ENCODE measurements around the gene ADGRB2. TPM values are rescaled to one million over a fixed set of nuclear protein-coding genes. Genes with fewer than 3 reads are reported as not detected.
"Not testable (repeated sequence)": the region's sequence is repeated elsewhere in the genome, so short reads cannot be mapped to it uniquely, and the experiment has no call there.

The ADGRB2 gene
- polyA plus RNA-seq, 1 donor, result 12.1 TPM

DNA sequence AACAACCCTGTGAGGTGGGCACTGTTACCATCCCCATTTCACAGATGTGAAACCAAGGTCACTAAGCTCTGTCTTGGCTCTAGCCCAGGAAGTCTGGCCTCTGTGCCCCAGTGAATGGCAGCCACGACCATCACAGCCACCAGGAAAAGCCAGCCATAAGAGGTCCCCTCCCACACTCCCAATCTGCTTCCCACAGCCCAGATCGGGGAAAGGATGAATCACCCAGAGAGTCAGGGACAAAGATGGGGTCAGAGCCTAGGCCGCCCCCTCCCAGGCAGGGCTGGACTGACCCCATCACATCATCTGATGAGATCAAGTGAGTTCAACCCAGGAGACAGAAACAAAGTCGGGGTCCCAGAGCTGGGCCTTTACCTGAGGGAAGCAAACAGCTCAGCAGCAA is 37.4 kb downstream of the ADGRB2 start:
- no peak for DNase-seq

DNA sequence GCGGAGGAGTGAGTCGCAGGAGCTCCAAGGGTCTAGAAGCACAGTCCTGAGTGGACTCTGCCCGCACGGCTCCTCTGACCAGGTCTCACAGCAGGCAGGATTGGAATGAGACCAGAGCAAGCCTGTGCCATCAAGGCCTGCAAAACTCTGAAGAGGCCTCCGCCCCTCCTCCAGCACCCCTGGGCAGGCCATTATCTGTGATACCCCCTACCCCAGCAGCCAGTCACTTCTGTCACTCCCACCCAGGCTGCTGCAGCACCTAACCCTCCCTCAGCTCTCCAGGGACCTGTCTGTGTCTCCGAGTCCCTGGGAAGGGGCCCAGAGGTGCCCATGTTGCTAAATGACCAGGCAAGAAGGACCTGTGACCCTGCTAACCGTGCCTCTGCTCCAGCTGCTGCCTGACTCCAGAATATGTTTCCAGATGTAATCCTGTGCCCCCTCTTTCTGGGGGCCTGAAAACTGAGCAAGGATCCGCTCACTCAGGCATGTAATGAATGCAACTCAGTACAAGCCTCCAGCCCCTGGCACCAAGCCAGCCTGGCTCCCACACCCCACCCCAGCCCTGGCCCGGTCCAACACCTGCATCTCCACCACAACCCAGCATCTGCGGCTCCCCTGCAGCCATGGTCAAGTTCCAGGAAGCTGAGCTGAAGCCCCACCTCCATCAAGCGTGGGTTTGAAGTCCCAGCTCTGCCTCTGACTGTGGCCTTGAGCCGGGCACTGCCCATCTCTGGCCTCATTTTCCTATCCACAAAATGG is 38.2 kb downstream of the ADGRB2 start:
- no peak for DNase-seq

DNA sequence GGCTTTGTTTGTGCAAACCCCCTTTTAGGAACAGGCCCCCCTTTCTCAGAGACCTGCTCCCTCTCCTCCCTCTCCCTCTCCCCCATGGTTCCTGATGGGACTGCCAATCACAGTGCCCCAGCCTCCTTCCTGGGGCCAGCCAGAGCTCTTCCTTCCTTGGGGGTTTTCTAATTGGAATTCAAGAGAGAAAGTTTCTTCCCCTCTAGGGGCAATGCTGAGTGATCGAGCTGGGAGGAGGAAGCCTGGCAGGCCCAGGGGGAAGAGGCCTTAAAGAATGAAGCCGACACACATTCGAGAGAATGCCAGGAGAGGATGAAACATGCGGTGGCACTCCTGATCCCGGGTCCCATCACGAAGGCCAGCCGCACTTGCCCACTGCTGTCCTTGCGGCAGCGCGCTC is 39.0 kb downstream of the ADGRB2 start:
- no peak for DNase-seq

DNA sequence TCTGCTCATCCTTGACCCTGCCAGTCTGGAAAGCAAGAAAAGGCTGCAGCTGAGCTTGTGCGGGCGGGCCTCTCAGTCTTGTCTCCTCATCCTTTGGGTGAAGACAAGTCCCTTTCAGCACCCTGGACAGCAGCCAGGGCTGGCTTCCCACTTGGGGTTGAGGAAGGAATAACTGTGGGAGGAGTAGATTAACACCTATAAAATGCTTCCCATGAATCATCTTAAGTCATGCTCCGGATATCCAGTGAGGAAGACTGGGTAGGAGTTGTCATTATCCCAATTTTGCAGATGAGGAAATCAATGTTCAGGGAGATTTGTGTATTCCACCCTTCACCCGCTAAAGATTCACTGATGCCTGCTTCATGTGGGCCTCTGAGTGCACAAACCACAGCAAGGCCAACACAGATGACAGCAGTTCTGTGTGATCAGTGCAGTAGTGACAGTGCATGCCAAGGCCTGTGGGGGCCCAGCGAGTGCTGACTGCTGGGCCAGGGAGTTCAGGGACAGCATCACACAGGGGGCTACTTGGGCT is 40.2 kb downstream of the ADGRB2 start:
- peak; percentile 86 for DNase-seq

DNA sequence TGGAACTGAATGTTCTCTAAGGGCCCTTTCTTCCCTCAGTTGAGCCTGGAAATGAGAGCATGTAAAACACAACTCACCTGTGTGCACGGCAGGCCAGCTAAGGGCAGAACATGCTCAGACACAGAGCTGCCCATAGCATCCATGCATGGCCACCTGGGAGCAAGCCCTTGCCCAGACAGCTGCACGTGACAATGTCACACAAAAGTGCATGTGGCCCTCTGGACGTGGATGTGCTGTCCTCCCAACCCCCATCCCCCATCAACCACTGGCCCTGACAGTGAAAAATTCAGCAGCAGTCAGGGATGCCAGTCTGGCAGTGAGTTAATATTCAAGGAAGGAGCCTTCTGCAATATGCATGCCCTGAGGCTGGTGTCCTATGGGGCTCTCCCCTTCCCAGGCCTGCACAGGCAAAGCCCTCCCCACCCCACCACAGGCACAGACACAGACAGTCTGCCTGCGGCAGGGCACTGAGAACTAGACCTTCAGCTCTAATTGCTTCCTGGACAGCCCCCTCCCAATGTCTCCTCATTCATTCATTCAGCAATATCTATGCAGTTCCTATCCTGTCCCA is 45.7 kb downstream of the ADGRB2 start:
- DNase-seq, result no peak

DNA sequence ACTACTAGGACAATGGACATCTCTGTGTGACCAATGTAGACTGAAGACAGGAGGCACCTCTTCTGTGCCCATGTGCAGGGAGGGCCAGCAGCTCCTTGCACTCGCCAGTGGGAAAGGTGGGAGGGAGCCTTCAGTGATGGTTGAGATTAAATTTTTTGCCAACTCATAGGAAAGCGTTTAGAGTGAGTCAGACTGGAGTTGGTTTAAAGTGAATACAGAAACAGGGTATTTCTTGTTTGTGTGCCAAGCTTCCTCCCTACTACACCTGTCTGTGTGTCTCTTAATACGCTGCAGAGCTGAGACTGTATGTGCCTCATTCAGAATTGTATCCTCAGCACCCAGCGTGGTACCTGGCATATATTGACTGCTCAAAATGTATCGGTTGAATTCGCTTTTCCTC is 46.8 kb downstream of the ADGRB2 start:
- DNase-seq, result no peak

DNA sequence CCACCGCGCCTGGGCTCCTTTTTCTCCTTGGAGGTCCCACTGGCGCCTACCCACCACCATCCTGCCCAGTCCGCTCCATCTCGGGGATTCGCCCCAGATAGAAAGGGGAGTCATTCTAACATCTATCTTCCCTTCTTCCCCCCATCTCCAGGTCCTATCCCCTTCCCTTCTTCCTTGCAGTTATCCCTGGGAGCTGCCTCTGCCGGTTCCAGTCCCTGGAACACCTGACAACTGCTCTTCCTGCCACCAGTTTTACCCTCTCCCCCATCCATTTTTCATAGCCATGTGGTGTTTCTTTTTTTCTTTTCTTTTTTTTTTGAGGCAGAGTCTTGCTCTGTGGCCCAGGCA is 48.3 kb downstream of the ADGRB2 start:
- DNase-seq, result no peak

DNA sequence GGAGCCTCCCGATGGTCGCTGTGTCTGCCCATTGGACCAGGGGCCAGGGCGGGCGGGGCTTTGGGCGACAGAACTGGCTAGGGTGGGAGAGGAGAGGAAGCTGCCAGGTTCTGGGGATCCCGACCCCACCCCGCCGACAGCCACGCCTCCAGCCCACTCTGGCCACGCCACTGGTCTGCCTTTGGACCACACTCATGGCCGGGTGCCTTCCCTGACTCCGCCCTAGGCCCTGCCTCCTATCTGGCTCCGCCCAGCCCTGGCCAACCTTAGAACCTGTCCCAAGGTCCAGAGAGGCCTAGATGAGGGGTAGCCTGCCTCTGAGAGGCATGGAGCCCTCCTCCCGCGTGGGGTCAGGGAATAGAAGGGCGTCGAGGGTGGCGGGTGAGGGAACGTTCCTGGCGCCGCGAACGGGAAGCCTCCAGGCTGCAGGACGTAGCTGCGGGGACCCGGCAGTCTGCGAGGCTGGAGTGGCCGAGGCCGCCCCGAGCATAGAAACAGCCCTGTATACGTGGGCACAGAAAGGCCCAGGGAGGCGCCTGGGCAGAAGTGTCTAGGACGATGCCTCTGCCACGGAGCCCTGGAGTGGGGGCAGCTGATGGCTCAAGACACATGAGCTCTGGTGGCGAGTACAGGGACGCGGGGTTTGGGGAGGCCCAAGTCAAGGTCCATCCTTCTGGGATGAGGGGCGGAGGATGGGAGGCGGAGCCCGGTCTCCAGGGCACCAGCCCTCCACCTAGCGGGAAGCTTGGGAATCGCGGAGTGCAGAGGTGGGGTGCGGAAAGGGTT is 48.9 kb downstream of the ADGRB2 start:
- peak; percentile 89 for DNase-seq

DNA sequence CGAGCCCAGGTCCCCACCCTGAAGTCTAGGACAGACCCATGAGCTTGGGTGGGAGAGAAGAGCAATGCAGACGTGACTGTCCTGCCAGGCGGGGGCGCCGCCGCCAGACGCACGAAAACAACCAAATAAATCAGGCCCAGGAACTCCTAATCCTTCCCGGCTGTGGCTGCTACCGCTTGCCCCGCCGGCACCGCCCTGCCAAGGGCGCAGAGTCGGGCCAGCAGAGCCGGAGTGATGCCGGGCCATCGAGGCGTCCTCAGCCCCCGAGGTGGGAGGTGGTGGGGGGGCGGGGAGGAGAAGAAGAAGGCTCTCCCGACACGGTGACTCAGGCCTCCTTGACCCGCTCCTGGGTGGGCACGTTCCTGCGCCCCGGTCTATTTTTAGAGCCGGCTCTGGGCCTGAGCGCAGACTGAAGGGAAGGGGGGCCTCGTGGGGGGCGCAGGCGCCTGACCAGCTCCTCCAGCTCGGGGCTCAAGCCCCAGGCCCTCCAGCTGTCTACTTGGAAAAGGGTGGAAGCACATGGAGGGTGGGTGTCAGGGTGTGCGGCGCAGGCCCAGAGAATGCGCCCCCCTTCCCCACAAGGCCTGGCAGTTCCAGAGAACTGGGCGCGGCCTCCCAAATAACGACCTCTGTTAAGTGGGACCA is 49.6 kb downstream of the ADGRB2 start:
- DNase-seq, result no peak

DNA sequence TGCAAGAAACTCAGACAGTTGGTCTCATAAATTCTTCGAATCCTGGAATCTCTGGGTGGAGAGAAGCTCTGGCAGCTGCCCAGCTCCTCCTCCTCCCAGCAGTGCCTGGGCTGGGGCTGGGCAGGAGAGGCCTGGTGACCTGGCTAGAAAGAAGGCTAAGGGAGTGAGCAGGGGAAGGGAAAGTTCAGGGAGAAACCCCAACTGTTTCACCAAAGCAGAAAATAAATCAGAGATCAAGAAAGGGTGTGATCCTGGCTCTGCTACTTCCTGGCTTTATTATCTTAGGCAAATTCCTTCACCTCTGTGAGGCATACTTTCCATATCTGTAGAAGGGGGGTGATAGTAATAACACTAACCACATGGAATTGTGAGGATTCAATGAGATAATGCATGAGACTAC is 51.5 kb downstream of the ADGRB2 start:
- DNase-seq, result no peak

DNA sequence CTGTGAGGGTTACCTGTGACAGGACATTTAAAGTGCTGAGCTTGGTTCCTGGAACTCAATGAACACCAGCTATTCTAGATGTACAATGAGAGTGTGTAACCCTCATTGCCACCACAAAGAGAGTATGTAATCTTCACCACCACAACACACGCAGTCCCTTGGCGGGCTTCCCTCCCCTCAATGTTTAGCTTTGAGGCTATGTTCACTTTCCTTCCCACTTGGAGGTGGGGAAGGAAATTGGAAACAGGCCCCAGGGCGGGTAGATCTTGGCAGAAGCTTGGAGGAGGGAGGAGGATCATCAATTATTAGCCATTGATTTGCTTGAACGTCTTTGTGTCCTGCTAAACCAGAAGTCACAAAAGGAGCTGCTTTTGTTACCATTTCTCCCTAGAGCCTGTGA is 52.1 kb downstream of the ADGRB2 start:
- no peak for DNase-seq

DNA sequence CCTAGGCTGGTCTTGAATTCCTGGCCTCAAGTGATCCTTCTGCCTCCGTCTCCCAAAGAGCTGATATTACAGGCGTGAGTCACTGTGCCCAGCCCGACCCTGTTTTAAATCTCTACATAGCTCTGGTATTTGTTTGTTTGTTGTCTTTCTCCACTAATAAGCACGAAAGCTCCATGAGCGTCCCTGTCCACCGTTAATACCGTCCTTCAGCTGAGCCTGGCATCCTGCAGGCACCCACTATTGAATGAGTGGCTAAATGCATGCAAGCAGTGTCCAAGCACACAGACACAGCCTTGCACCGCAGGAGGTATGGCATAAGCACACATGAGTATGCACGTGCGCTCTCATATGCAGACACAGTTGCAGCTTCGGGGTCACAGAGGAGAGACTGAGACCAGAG is 55.8 kb downstream of the ADGRB2 start:
- DNase-seq, result no peak

DNA sequence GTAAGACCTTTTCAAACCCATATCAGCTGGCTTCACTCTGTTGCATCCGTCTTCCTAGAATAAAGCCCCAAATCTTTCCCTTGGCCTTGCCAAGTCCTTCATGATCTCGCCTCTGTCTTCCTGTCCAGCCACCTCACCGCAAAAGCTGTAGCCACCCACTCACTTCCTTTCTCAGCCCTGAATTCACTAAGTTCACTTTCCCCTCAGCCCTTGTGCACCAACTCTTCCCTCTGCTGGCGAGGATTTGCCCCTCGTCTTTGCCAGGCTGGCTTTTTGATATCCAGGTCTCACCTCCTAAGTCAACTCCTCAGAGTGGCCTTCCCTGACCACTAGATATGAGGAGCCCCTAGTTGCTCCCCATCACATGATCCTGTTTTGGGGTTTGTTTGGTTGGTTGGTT is 56.4 kb downstream of the ADGRB2 start:
- no peak for DNase-seq

DNA sequence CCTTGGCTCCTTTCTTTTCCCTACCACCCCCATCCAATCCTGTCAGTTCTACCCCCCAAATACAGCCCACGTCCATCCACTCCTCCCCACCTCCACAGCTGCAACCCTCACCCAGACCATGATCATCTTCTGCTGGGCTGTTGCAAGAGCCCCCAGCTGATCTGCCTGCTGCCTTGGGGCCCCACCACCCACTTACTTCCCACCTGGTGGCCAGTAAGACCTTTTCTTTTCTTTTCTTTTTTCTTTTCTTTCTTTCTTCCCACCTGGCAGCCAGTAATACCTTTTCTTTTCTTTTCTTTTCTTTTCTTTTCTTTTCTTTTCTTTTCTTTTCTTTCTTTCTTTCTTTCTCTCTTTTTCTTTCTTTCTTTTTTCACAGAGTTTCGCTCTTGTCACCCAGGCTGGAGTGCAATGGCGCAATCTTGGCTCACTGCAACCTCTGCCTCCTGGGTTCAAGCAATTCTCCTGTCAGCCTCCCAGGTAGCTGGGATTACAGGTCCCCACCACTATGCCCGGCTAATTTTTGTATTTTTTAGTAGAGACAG is 57.0 kb downstream of the ADGRB2 start:
- not testable (repeated sequence) for DNase-seq

DNA sequence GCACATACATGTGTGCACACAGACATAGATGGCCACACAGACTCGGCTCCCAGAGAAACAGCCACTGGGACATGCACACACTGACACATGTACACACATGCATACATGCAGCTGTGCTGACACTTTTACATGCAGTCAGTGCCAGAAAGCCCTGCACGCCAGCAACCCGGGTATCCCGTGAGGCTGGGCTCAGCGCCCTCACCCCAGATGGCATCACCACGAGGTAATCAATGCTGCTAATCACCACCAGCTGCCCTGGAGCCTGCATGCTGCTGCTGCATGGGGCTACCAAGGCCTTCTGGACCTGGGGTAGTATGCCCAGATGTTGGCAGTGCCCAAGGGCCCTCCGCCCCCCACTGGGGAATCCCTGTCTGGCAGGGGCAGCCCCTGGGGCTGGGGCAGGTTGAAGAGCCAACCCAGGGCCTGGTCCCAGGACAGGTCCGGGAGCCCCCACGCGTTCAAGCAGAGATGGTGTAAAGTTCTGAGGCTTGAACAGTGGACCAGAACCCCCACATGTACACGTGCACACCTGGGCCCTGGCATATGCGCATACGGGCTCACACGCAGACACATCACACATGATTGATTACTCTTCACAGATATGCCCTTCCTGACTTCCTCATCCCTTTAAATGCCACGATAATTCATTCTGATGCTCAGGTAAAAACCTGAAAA is 57.6 kb downstream of the ADGRB2 start:
- no peak for DNase-seq

DNA sequence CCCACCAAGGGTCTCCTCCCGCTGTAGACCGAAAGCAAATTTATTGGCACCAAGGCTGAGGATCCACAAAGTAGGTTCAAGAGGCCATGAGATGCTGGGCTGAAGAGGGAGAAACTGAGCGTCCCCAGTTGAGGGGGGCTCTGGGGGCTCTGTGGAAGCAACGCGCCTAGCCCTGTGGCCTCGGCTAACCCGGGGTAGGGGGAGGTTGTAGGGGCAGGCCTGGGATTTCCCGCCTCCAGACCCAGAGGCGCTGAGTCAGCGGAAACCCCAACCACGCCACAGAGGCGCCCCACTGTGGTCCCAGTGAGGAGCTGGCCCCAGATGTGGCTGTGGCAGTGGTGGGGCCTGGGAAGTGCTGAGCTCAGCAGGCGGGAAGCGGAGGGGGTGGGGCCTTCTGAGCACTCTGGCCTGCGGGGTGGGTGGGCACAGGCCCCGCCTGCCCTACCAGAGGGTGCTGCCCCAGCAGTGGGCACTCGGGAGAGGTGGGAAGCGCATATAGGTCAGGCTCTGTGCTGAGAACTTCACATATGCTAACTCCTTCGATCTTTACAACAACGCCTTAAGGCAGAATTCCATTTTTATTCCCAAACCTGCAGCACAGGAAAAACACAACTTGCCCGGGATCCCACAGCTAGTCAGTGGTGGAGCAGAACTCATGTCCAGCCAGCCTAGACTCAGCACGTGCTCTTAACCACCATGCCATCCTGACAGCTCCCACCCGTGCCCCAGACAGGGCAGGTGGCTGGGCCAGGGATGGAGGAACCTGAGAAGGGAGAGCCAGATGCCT is 58.9 kb downstream of the ADGRB2 start:
- peak; percentile 70 for DNase-seq

DNA sequence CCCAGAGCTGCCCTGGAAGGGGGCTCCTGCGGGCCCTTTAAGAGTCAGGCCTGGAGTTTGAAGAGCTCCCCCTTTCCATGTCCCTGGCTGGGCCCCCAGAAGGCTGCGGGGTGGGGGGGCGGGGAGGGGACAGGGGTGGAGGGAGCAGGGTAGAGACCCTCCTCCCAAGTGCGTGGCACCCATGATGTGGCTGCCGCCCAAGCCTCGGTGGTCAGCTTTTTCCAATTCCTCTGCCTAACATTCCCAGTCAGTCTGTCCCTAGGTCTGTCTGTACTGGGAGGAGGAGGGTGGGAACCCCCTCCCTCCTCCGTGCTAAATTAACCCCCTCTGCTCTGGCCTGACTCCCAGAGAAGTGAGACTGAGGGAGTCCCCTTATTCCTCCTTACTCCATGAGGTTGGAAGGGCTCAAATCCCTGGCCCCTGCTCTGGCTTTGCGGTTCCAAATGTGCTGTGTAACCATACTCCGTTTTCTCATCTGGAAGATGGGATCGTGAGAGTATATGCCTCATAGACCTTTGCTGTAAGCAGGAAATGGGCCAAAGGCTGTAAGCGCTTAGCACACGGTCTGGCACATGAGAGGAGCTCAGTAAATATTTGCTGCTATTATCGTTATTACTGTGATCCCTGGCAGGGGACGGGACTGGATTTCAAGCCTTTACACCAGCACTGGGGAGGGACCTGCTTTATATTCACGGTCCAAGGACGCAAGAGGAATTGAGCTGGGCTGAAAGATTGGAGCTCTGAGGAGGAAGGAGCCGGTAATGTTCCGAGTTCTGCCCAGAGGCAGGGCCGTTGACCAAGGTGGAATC is 59.7 kb downstream of the ADGRB2 start:
- no peak for DNase-seq

DNA sequence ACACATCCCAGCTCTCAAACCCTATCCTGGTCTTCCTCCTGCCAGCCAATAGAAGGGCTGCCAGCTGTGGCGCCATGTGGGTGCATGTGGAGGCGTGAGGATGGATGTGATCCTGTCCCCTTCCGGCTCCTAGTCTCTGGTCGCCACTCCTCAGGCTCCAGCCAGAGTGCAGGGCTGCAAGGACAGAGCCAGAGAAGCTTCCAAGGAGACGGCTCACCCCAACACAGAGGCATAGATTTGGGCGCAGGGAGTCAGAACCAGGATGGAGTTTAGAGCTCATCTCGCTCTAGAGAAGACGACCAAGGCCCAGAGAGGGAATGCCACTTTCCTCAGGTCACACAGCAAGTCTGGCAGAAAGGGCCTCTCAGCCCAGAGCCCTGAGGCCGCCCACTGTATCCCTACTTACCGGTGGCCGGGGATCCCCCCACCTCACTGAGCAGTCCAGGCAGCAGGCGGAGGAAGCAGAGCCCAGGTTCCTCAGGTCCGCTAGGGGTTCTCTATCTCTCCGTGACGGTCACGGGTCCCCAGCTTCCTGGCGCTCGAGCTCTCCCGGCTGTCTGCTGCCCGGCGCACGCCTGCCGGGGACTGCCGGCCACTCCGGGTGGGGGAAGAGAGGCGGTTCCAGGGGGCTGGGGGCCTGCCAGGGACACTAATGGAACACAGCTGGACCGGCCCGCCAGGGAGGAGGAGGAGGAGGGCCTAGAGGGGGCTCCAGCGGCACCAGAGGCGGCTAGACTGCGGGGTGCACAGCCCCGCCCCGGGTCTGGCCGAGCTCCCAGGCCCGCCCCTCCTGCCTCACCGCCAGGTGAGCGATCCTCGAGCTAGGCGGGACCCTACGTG is 60.5 kb downstream of the ADGRB2 start, which contains the start of gene COL16A1:
Gene COL16A1, minus strand, starts transcription at position 587 of the 840 bp plus-strand sequence. CDS start 1,824 bp downstream, outside the sequence.
- peak; percentile 82 for DNase-seq

DNA sequence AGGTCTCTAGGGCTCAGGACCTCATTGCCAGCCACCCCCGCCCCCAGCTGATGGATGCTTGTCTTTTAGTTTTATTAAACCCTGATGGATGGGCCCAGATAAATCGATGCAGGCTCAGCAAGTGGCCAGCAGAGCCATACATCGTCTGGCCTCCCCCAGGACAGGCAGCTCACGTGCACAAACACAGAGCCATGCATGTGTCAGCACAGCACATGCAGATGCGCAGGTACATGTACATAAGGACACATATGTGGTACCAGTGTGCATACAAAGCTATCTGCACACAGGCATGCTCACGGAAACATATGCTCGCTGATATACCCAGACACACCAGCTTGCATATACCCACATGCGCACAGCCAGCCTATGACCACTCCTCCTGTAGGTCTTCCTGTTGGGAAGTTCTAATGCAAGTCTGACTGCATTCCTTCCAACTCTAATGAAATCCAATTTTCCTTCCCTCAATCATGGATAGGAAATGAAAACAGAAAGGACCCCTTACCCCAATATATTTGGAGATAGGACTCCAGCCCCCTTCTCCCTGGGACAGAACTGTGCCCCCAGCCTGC is 61.2 kb downstream of the ADGRB2 start:
- no peak for DNase-seq
